ENCODE measurements around the gene NKX1-1.

NKX1-1 gene

DNA sequence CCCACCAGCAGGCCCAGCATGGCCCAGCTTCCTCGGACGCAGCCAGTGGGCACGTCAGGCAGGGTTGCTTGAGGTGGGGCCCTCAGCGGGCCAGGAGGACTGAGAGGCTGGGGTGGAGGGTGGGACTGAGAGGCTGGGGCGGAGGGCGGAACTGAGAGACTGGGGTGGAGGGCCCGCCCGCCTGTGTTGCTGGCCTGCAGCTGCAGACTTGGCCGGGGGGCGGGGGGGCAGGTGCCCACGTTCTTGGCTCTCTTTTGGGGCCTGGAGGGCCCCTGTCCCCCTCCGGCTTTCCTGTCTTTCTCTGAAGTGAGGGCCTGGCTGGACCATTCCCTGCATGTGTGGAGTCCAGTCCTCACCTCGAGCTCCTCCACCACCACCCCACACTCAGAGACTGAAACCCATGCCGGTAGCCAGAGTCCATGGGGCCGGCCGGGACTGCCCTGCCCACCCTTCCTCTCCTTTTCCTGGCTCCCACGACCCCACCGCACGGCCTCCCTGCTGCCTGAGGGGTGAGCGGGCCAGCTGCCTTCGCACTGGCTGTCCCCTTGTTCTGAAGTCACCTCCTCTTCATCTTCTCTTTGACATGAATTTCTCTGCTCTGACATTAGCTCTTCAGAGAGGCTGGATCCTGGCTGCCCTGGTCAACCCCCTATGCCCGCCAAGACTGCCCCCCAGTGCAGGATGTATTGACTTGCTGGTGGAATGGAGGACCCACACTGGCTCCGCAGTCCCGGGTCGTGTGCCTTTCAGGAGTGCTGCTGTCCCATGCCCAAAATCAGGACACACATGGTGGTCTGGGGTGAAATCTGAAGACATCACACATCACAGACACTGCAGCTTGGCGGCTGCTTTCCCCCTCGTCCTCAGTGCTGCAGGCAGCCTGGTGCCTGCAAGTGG, 10.1 kb upstream of the NKX1-1 start:
- TF ChIP-seq, protein P1, sequence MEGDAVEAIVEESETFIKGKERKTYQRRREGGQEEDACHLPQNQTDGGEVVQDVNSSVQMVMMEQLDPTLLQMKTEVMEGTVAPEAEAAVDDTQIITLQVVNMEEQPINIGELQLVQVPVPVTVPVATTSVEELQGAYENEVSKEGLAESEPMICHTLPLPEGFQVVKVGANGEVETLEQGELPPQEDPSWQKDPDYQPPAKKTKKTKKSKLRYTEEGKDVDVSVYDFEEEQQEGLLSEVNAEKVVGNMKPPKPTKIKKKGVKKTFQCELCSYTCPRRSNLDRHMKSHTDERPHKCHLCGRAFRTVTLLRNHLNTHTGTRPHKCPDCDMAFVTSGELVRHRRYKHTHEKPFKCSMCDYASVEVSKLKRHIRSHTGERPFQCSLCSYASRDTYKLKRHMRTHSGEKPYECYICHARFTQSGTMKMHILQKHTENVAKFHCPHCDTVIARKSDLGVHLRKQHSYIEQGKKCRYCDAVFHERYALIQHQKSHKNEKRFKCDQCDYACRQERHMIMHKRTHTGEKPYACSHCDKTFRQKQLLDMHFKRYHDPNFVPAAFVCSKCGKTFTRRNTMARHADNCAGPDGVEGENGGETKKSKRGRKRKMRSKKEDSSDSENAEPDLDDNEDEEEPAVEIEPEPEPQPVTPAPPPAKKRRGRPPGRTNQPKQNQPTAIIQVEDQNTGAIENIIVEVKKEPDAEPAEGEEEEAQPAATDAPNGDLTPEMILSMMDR (conservative IDR thresholded peaks at IDR 0.05; ENCODE audit: control insufficient read depth, insufficient read depth, low read depth, low read length): no peak
- DNase-seq (ENCODE audit: low read depth): no peak
- H3K4me3 ChIP-seq (ENCODE audit: control insufficient read depth, low read depth, low read length): no peak overlapping the region

DNA sequence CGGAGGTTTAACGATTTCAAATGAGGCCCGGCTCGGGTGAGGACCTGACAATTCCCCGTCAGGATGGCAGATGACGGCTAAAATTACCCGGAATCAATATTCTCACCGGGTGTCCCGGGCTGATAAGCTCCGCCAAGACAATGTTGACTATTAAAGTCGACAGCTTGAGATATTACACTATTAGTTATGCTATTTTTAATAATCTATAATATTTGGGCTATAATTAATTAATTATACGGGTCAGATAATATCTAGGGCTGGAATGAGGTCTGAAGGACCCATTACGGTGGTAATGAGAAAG, 9.4 kb upstream of the NKX1-1 start:
- TF ChIP-seq, protein P1 (conservative IDR thresholded peaks at IDR 0.05; ENCODE audit: control insufficient read depth, insufficient read depth, low read depth, low read length): no peak
- DNase-seq (ENCODE audit: low read depth): no peak
- H3K4me3 ChIP-seq (ENCODE audit: control insufficient read depth, low read depth, low read length): no peak overlapping the region

DNA sequence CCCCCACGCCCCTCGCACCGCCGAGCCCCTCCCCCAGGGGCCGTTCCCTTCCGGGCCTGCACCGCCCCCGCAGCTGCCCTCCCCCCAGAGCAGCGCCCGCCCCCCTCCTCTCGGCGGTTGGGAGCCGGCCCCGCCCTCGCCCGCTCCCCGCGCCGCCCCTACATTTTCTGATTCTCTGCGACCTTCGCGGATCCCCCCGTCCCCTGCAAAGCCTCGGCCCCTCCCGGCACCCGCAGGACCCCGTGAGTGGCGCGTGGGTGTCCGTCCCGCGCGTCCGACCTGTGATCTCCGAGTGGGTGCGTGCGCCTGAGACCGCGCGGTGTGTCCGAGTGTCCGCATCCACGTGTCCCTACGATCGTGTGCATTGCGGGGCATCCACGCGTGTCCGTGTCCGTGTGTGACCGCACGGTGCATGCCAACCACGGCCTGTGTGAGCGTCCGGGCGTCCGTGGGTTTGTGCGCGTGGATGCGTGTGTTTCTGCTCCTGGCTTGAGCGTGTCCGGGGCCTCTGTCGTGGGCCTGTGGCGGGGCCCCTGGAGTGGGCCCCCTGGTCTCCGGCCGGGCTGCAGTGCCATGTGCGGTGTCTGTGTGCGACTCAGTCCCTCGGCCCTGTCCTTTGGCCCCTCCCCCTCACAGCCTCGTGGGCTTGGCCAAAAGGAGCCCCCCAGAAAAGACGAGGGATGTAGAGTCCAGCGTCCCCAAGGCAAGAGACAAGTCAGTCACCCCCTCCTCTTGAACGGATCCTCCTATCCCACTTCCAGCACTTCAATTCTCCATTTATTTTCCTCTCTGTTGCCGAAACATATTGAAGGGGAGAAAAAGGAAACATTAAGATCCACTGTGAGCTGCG, 8.8 kb upstream of the NKX1-1 start:
- no peak for DNase-seq (ENCODE audit: low read depth)
- TF ChIP-seq, protein P1 (conservative IDR thresholded peaks at IDR 0.05; ENCODE audit: control insufficient read depth, insufficient read depth, low read depth, low read length): no peak
- H3K4me3 ChIP-seq (ENCODE audit: control insufficient read depth, low read depth, low read length): no peak overlapping the region

DNA sequence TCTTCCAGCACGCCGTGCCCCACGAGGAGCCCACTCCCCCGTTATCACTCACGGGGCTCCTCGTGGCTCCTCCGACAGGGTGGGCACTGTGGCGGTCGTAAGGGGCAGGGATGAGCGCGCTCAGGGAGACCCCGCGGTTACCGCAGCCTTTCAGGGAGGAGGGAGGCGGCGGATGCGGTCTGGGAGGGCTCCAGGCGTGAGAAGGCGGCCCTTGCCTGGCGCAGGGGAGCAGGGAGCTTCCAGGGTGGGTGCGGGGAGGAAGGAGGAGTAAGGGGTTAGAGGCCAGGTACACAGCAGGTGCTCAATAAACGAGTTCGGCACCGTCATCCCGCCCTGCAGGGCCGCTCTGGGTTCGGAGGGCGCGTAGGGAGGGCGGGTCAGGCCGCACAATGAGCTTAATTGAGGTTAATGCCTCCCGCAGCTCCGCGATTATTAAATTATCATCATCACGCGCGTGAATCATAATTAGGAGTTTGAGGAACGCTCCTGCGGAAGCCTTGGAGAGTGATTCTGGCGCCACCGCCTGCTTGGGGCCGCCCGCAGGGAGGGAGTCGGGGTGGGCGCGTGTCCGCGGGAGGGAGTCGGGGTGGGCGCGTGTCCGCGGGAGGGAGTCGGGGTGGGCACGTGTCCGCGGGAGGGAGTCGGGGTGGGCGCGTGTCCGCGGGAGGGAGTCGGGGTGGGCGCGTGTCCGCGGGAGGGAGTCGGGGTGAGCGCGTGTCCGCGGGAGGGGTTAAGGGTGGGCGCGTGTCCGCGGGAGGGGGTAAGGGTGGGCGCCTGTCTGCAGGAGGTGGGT, 7.6 kb upstream of the NKX1-1 start:
- no peak for DNase-seq (ENCODE audit: low read depth)
- no peak overlapping the region for H3K4me3 ChIP-seq (ENCODE audit: control insufficient read depth, low read depth, low read length)
- TF ChIP-seq, protein P1 (conservative IDR thresholded peaks at IDR 0.05; ENCODE audit: control insufficient read depth, insufficient read depth, low read depth, low read length): no peak

DNA sequence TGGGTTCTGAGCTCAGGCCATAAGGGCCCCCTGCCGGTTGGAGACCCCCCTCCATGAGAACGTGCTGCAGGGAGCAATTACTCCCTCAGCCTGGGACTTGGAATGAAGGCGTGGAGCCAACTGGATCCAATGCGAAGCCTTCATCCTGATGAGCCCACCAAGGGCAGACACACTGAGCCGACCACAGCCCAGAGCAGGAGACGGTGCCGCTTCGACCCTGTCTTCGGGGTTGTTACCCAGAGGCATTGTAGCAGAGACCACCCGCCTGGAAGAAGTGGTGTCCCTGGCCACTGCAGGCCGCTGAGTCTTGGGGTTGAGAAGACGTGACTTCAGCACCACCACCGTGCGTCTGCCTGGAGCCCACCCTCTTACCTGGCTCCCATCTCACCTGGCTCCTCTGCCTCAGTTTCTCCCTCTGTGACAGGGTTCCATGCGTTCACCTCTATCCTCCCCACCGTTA, 7.0 kb upstream of the NKX1-1 start:
- TF ChIP-seq, protein P1 (conservative IDR thresholded peaks at IDR 0.05; ENCODE audit: control insufficient read depth, insufficient read depth, low read depth, low read length): no peak
- DNase-seq (ENCODE audit: low read depth): no peak
- H3K4me3 ChIP-seq (ENCODE audit: control insufficient read depth, low read depth, low read length): no peak overlapping the region
